GM21529 (cell line): ENCODE results near the gene TRIOBP.
"Not testable (repeated sequence)": the region's sequence is repeated elsewhere in the genome, so short reads cannot be mapped to it uniquely, and the experiment has no call there.

ENCODE experiments used
- ATAC-seq: cut with Tn5 transposase; IDR thresholded peaks from one replicate; pipeline ENCODE4 v1.9.1; 2021; ENCODE audit not compliant: unreplicated experiment

TRIOBP gene

GRCh38 chr22:37696657-37697537, at the start of gene TRIOBP:
Gene TRIOBP, plus strand, starts transcription at chr22:37697048. Its CDS starts 4,318 bp downstream, at chr22:37701366.
- ATAC-seq = peak; percentile 88

- no peak for ATAC-seq
Measured at GRCh38 chr22:37647317-37647716, 49.5 kb upstream of the TRIOBP start.

- ATAC-seq = no peak
Measured at GRCh38 chr22:37647928-37648327, 48.9 kb upstream of the TRIOBP start.

- ATAC-seq = no peak
Measured at GRCh38 chr22:37650463-37651136, 46.2 kb upstream of the TRIOBP start.

- no peak for ATAC-seq
Measured at GRCh38 chr22:37654563-37655251, 42.1 kb upstream of the TRIOBP start.

- ATAC-seq = no peak
Measured at GRCh38 chr22:37655252-37655563, 41.6 kb upstream of the TRIOBP start.

- ATAC-seq = not testable (repeated sequence)
Measured at GRCh38 chr22:37656583-37656982, 40.3 kb upstream of the TRIOBP start.

- ATAC-seq = no peak
Measured at GRCh38 chr22:37657590-37658132, 39.2 kb upstream of the TRIOBP start.

- peak; percentile 75 for ATAC-seq
Measured at GRCh38 chr22:37658133-37659065, 38.4 kb upstream of the TRIOBP start, which contains the start of gene PDXP. Gene PDXP, plus strand, starts transcription at chr22:37658723. Its CDS starts 60 bp downstream, at chr22:37658783.

GRCh38 chr22:37659066-37659896, 37.6 kb upstream of the TRIOBP start:
- peak; percentile 1 for ATAC-seq

- no peak for ATAC-seq
Measured at GRCh38 chr22:37659897-37660708, 36.7 kb upstream of the TRIOBP start.

- no peak for ATAC-seq
Measured at GRCh38 chr22:37660709-37661045, 36.2 kb upstream of the TRIOBP start.

- no peak for ATAC-seq
Measured at GRCh38 chr22:37661160-37661924, 35.5 kb upstream of the TRIOBP start.

GRCh38 chr22:37662039-37662438, 34.8 kb upstream of the TRIOBP start:
- no peak for ATAC-seq

GRCh38 chr22:37663521-37664140, 33.2 kb upstream of the TRIOBP start:
- no peak for ATAC-seq

GRCh38 chr22:37664249-37665101, 32.4 kb upstream of the TRIOBP start:
- ATAC-seq = no peak

GRCh38 chr22:37665487-37665886, 31.4 kb upstream of the TRIOBP start:
- ATAC-seq = no peak
